Stimulated activated naive CD8-positive, alpha-beta T cell treated with anti-CD3 and anti-CD28 coated beads, Interleukin-15, Interleukin-2, amounts not matched to agents 100 ng/mL and 50 ng/mL, for 24 hours (primary cell): Measurements from ENCODE around the gene CTNNA2.

Experiments
- H3K27ac Mint-ChIP-seq: one replicate; pipeline ENCODE4 v1.8.0; 2021; ENCODE audit warnings: mild to moderate bottlenecking, mixed read lengths
- H3K27me3 Mint-ChIP-seq: one replicate; pipeline ENCODE4 v1.8.0; 2021; ENCODE audit warnings: mixed read lengths
- H3K36me3 Mint-ChIP-seq: one replicate; pipeline ENCODE4 v1.8.0; 2021; ENCODE audit warnings: low read depth, mixed read lengths
- H3K4me1 Mint-ChIP-seq: one replicate; pipeline ENCODE4 v1.8.0; 2021; ENCODE audit warnings: low read depth, mixed read lengths
- H3K4me3 Mint-ChIP-seq: one replicate; pipeline ENCODE4 v1.8.0; 2021; ENCODE audit warnings: mild to moderate bottlenecking, mixed read lengths
- H3K9me3 Mint-ChIP-seq: one replicate; pipeline ENCODE4 v1.8.0; 2021; ENCODE audit warnings: mixed read lengths

Gene CTNNA2

DNA sequence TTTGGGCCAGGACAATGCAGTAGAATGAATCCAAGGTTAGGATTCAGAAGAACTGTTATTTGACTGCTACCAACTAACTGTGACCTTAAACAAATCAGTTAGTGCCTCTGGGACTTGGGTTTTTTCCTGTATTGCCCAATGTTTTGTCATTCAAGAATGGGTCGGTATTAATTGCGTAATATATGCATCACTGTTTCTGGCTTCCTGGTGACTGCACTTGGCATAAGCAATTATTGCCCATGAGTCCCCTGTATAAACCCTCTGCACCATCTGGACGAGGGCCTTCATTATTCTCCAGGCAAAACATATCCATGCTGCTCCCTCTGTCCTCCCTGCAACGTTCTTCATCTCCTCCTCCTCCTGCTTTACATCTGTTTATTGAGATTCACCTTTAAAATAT lies 1047.5 kb downstream of the CTNNA2 start:
- Mint-ChIP-seq H3K36me3 (no peaks in the 10 kb centered on the region), H3K4me1 (no peaks in the 10 kb centered on the region), H3K27me3 (no peaks in the 10 kb centered on the region), H3K27ac (no peak overlapping the region), H3K4me3 (no peak overlapping the region), H3K9me3 (peaks cover 14% of the 10 kb centered on the region)

DNA sequence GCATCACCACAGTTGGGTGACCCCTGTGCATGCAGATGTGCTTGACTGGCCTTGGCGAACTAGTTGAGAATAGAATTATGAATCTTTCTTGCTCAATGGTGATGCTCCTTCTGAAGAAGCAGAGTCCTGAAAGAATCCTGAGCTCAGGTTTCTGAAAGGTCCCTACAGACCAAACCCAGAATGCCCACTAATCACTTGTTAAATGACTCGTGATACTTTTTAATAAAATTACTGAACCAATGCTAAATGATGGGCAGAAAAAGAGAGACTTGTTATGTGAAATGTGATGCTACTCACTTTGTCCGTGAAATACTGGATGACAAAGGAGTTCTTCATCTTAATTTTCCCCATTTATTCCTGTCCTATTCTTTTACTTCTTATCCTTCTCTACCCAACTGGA lies 1055.2 kb downstream of the CTNNA2 start:
- Mint-ChIP-seq H3K27ac (no peak overlapping the region), H3K36me3 (no peaks in the 10 kb centered on the region), H3K9me3 (peaks cover 16% of the 10 kb centered on the region), H3K27me3 (no peaks in the 10 kb centered on the region), H3K4me1 (no peaks in the 10 kb centered on the region), H3K4me3 (no peak overlapping the region)

DNA sequence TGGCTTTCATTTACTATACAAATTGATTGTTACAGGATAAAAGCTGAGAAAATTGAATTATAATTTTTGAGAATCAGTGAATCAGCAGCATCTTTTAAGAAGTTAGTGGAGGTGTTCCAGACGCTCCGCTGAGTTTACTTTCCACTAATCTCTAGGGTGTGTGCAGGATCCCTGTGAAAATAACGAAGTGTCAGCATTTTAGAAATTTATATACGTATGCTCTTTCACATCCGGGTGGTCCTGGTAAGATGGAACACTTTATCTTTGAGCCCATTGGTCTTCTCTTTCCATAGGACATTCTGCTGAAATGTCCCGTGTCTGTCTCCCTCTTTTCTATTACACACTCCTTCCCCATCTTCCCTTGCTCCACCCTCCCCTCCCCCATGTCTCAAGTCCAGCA lies 1060.3 kb downstream of the CTNNA2 start:
- Mint-ChIP-seq H3K9me3 (peaks cover 5% of the 10 kb centered on the region), H3K27me3 (no peaks in the 10 kb centered on the region), H3K4me3 (no peak overlapping the region), H3K27ac (no peak overlapping the region), H3K4me1 (no peaks in the 10 kb centered on the region), H3K36me3 (no peaks in the 10 kb centered on the region)

DNA sequence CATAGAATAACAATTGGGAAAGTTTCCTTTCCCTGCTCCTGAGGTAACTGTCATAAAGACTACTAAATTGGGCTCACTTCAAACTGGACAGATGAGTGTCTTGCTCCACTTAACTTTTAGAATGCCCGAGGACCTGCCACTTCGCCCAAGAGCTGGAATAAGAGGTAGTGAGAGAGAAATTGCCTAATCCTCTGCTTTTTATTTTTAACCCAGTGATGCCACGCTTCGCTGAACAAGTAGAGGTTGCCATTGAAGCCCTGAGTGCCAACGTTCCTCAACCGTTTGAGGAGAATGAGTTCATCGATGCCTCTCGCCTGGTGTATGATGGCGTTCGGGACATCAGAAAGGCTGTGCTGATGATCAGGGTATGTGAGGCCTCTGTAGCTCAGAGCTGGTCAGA lies 1061.1 kb downstream of the CTNNA2 start:
- H3K27me3 Mint-ChIP-seq: no peaks in the 10 kb centered on the region
- H3K4me3 Mint-ChIP-seq: no peak overlapping the region
- no peaks in the 10 kb centered on the region for H3K9me3 Mint-ChIP-seq
- no peak overlapping the region for H3K27ac Mint-ChIP-seq
- H3K4me1 Mint-ChIP-seq: no peaks in the 10 kb centered on the region
- no peaks in the 10 kb centered on the region for H3K36me3 Mint-ChIP-seq

DNA sequence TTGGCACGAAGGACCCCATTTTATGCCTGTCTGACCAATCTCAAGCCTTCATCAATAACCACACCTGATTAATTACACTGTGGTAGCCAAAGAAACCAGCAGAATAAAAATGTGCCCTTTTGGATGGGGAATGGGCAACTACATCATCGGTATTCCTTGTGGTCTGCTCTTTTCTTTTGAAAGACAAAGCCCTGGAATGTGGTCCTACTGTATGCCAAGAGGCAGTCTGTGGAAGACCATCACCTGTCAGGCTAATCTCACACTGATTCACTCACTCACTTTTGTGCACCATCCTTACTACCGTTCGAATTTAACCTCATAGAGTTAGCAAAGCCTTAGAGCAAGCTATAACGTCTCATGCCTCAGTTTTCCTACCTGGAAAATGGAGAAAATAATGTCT lies 1066.9 kb downstream of the CTNNA2 start:
- H3K4me3 Mint-ChIP-seq: no peak overlapping the region
- no peaks in the 10 kb centered on the region for H3K4me1 Mint-ChIP-seq
- no peak overlapping the region for H3K27ac Mint-ChIP-seq
- no peaks in the 10 kb centered on the region for H3K27me3 Mint-ChIP-seq
- no peaks in the 10 kb centered on the region for H3K9me3 Mint-ChIP-seq
- H3K36me3 Mint-ChIP-seq: no peaks in the 10 kb centered on the region

DNA sequence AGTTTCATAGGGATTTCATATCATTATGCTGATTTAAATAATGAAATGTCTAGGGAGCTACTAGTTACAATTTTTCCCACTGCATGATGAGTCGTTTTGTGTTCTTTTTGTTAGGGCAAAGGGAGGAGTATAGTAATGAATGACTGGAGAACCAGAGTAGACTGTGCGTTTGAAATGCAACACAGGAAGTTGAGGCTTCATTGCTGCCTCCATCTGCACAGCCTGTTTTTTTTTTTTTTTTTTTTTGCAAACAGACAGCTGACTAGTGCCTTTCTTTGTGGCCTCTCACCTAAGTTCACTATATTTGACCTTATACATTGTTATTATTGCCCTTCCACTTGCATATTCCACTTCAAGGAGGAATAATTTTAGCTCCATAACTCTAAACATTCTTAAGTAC lies 1078.4 kb downstream of the CTNNA2 start:
- no peaks in the 10 kb centered on the region for H3K36me3 Mint-ChIP-seq
- H3K9me3 Mint-ChIP-seq: peaks cover 9% of the 10 kb centered on the region
- H3K27me3 Mint-ChIP-seq: no peaks in the 10 kb centered on the region
- H3K4me1 Mint-ChIP-seq: no peaks in the 10 kb centered on the region
- no peak overlapping the region for H3K27ac Mint-ChIP-seq
- no peak overlapping the region for H3K4me3 Mint-ChIP-seq

DNA sequence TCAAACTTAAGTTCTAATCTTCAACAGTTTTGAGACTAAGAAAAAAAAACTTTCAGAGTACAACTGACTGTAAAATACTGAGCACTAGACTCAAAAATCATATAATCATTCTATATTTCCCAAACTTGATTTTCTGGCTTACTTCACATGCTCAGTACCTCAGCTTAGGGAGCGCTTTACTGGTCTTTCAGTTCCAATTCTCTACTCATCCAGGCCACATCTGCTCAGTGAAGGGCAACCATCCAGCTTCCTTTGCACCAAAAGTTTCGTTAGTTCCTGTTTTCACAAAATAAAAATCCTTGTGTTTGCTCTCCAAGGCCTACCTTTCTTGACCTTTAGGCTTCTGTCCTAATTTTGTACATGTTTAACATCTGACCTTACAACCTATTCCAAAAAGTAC lies 1079.3 kb downstream of the CTNNA2 start:
- no peaks in the 10 kb centered on the region for H3K27me3 Mint-ChIP-seq
- no peaks in the 10 kb centered on the region for H3K4me1 Mint-ChIP-seq

DNA sequence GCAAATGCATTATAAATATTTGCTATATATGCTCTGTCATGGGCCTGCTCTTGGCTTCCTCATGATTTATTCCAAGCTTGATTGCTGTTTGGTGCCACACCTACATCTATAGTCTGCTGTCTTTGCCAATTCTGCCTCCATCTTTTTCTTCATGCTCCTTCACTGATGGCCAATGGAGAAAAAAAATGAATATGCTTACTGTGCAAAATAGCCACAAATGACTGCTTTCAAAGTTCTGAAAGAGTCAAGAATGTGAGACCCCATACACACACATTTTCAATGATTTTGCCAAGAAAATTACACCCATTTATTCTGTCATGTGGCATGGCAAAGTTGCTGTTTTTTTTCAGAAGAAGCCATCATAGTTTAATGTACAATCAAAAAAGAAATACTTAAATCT lies 1097.3 kb downstream of the CTNNA2 start:
- H3K27me3 Mint-ChIP-seq: no peaks in the 10 kb centered on the region
- H3K4me1 Mint-ChIP-seq: no peaks in the 10 kb centered on the region
- H3K9me3 Mint-ChIP-seq: peaks cover 13% of the 10 kb centered on the region
- H3K4me3 Mint-ChIP-seq: no peak overlapping the region
- no peak overlapping the region for H3K27ac Mint-ChIP-seq
- H3K36me3 Mint-ChIP-seq: no peaks in the 10 kb centered on the region

More for the DNA sequence above, 1079.3 kb downstream of the CTNNA2 start:
- Mint-ChIP-seq H3K27ac (no peak overlapping the region), H3K9me3 (peaks cover 9% of the 10 kb centered on the region), H3K36me3 (no peaks in the 10 kb centered on the region), H3K4me3 (no peak overlapping the region)

DNA sequence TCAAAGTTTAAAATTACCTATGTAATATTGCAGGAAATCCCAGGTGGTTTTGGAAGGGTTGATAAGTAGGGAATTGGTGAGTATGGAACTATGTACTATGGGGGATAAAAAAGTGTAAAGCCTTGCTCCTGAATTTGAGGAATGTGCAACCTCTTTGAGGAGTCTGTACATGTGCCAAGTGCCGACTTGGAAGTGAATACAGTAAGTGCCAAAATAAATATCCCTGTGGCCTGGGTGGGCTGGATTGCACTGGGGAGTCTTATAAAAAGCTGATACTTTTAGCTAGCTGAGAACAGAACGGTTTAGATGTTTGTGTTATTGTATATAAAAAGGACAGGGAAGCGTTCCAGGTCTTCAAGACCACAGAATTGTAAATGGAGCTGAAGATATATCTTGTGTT lies 1108.8 kb downstream of the CTNNA2 start:
- no peaks in the 10 kb centered on the region for H3K27me3 Mint-ChIP-seq
- no peaks in the 10 kb centered on the region for H3K4me1 Mint-ChIP-seq
- no peaks in the 10 kb centered on the region for H3K36me3 Mint-ChIP-seq

DNA sequence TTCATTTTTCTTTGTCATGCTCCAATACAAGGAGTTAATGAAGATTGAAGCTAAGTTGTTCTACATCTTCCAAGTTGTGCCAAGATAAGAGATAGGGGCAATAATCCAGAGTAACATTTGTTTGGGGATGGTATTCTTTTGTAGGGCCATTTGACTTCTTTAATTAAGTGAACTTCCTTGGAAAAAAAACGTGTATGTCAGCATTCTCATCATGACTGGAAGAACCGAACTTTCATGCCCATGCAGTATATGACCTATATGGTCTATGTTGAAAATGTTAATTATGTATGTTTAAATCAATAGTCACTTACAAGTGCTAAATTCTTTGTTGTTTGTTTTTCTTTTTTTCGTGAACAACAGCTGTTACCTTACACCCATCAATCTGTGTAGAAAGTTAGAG lies 1111.2 kb downstream of the CTNNA2 start:
- Mint-ChIP-seq H3K9me3 (peaks cover 12% of the 10 kb centered on the region), H3K27ac (no peak overlapping the region), H3K36me3 (no peaks in the 10 kb centered on the region), H3K27me3 (no peaks in the 10 kb centered on the region), H3K4me3 (no peak overlapping the region), H3K4me1 (no peaks in the 10 kb centered on the region)

More for the DNA sequence above, 1108.8 kb downstream of the CTNNA2 start:
- no peak overlapping the region for H3K27ac Mint-ChIP-seq
- H3K4me3 Mint-ChIP-seq: no peak overlapping the region
- H3K9me3 Mint-ChIP-seq: peaks cover 12% of the 10 kb centered on the region

DNA sequence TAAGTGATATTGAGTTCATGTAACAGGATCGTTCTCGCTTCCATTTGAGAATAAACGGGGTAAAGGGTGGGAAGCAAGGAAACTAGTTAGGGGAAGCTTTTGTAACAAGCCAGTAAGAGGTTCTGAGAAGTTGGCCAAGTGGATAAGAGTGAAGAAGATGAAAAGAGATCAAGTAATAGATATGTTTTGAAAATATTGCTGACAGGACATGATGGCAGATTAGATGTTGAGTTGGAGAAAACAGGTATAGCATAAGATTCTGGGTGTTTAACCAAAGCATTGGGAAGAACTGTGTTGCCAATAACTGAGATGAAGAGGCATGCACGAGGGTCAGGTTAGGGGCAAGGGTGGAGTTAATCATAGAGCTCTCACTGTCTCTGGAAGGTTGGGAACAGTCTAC lies 1121.7 kb downstream of the CTNNA2 start:
- H3K27me3 Mint-ChIP-seq: no peaks in the 10 kb centered on the region
- H3K36me3 Mint-ChIP-seq: no peaks in the 10 kb centered on the region
- peaks cover 26% of the 10 kb centered on the region for H3K9me3 Mint-ChIP-seq
- H3K27ac Mint-ChIP-seq: no peak overlapping the region
- H3K4me1 Mint-ChIP-seq: no peaks in the 10 kb centered on the region
- no peak overlapping the region for H3K4me3 Mint-ChIP-seq

DNA sequence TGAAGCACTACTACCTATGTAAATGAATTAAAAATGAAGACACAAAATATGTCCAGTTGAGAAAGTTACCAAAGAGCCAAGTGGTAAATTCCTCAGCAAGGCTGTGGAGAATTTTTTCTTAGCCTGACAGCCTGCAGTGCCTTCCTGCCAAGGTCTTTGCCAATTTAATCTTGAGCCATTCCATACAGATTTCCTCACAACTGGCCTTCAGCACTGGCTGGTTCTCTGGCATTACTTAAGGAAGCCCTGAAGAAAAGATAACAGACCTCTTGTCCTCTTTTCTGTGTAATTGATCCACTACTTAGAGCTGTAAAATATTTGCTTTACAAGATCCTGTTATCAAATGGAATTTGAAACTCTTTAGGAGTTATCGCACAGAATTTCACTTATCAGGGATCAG lies 1125.9 kb downstream of the CTNNA2 start:
- H3K27ac Mint-ChIP-seq: no peak overlapping the region
- H3K36me3 Mint-ChIP-seq: no peaks in the 10 kb centered on the region
- no peak overlapping the region for H3K4me3 Mint-ChIP-seq
- H3K9me3 Mint-ChIP-seq: peaks cover 34% of the 10 kb centered on the region
- no peaks in the 10 kb centered on the region for H3K4me1 Mint-ChIP-seq
- H3K27me3 Mint-ChIP-seq: no peaks in the 10 kb centered on the region

DNA sequence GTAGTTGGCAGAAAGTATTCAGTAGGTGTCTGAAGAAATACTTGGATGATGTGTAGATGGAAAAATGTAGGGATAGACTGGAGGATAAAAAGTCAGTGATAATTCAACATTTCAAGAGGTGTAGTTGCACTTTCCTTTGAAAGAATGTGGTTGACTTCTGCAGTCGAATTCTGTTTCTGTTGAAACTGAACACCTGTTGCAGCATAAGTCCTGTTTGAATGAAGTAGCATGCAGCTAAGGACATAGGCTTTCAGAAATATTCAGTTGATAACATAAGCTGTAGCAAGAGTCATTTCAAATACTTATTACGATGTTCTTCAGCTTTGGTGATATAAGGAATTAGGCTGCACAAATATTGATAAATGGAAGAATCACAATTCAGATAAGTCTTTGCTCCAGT lies 1129.6 kb downstream of the CTNNA2 start:
- H3K36me3 Mint-ChIP-seq: no peaks in the 10 kb centered on the region
- no peak overlapping the region for H3K27ac Mint-ChIP-seq
- H3K9me3 Mint-ChIP-seq: peaks cover 21% of the 10 kb centered on the region
- no peaks in the 10 kb centered on the region for H3K27me3 Mint-ChIP-seq
- H3K4me3 Mint-ChIP-seq: no peak overlapping the region
- no peaks in the 10 kb centered on the region for H3K4me1 Mint-ChIP-seq

DNA sequence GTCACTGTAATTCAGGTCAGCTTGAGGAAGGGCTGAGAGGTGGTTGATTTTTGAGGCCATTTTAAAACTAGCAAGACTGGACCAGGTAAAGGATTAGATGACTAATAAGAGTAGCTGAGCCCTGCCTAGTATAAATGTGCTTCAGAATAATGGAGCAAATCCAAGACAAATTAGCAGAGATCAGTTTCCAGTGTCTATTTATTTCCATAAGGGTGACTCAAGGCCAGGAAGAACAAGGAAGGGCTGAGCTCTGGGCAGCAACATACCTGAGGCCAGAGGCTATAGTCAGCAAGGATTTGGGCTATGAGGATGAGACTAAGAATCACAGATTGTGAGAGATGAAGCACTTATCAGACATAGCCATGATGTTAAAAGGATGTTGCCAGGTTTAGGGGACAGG lies 1130.7 kb downstream of the CTNNA2 start:
- Mint-ChIP-seq H3K4me1 (no peaks in the 10 kb centered on the region), H3K27me3 (no peaks in the 10 kb centered on the region), H3K9me3 (peaks cover 12% of the 10 kb centered on the region), H3K27ac (no peak overlapping the region), H3K4me3 (no peak overlapping the region), H3K36me3 (no peaks in the 10 kb centered on the region)

DNA sequence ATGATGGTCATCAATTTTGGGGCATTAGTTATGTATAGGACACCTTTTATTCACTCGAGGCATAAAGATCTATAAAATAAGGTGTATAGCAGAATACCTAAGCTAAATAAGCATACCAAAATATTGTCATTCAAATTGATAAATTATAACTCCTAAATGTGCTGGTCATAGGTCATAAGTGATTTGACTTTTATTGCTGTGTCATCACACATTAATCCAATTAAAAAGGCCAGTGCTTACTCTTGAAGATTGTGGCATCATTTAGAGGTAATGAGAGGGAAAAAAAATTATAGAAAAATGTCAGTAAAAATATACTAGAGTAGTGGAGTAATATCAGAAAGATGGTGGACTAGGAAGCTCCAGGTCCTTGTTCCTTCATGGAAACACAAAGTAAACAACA lies 1138.6 kb downstream of the CTNNA2 start:
- Mint-ChIP-seq H3K27me3 (no peaks in the 10 kb centered on the region), H3K4me3 (no peak overlapping the region), H3K4me1 (no peaks in the 10 kb centered on the region), H3K9me3 (peaks cover 24% of the 10 kb centered on the region), H3K27ac (no peak overlapping the region), H3K36me3 (no peaks in the 10 kb centered on the region)

DNA sequence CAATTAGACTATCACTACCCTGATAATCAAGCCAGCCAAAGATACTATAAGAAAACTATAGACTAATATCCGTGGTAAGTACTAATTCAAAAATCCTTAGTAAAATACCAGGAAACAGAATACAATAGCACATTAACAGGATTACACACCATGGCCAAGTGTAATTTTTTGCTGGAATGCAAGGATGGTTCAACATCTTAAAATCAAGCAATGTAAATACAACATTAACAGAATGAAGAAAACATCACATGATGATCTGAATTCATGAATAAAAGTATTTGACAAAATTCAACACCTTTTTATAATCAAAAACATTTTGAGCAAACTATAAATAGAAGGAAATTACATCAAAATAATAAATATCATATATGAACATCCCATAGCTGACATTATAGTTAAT lies 1142.4 kb downstream of the CTNNA2 start:
- Mint-ChIP-seq H3K27me3 (no peaks in the 10 kb centered on the region), H3K4me1 (no peaks in the 10 kb centered on the region), H3K9me3 (peaks cover 24% of the 10 kb centered on the region), H3K27ac (no peak overlapping the region), H3K4me3 (no peak overlapping the region), H3K36me3 (no peaks in the 10 kb centered on the region)

DNA sequence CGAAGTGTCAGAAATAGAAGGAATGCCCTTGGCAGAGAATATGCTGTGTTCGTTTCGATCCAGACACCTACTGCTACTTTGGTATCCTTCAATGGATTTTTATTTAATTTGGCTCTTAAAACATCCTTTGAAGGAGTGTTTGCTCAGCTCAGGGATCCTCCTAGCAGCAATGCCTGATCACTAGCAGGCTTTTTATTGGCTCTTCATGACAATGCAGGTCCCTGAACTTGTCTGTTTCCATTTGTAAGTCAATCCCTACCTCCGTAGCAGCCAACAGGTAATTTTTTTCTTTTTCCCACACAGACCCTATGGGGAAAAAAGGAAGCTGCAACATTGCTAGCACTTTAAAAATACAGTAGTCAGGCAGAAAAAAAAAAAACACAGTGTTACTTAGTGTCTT lies 1157.9 kb downstream of the CTNNA2 start:
- Mint-ChIP-seq H3K9me3 (peaks cover 12% of the 10 kb centered on the region), H3K4me3 (no peak overlapping the region), H3K27me3 (no peaks in the 10 kb centered on the region), H3K36me3 (no peaks in the 10 kb centered on the region), H3K27ac (no peak overlapping the region), H3K4me1 (no peaks in the 10 kb centered on the region)
